HL-60 (cell line): ENCODE data around the gene JUNB.

Experiments
- CTCF ChIP-seq: IDR thresholded peaks from one replicate; pipeline ENCODE4 v1.5.1; 2011; ENCODE audit warnings: low read length, control low read depth, inconsistent platforms; ENCODE audit not compliant: insufficient read depth
- POLR2AphosphoS5 ChIP-seq: IDR thresholded peaks from 2 replicates; pipeline ENCODE4 v1.6.1; 2012; ENCODE audit warnings: low read depth
- REST ChIP-seq: IDR thresholded peaks from 2 replicates; pipeline ENCODE4 v1.6.1; 2012; ENCODE audit warnings: low read depth; ENCODE audit not compliant: insufficient replicate concordance

GRCh38 chr19:12773571-12773970 lies 17.7 kb upstream of the JUNB start:
- TF ChIP-seq CTCF (no peak), POLR2AphosphoS5 (no peak), REST (no peak)
